ENCODE results near the gene SORBS2.

SORBS2 gene

GRCh38 chr4:185772391-185773093, 39.5 kb downstream of the SORBS2 start:
- no peak for DNase-seq

GRCh38 chr4:185771711-185772390, 40.1 kb downstream of the SORBS2 start:
- no peak for DNase-seq

DNA sequence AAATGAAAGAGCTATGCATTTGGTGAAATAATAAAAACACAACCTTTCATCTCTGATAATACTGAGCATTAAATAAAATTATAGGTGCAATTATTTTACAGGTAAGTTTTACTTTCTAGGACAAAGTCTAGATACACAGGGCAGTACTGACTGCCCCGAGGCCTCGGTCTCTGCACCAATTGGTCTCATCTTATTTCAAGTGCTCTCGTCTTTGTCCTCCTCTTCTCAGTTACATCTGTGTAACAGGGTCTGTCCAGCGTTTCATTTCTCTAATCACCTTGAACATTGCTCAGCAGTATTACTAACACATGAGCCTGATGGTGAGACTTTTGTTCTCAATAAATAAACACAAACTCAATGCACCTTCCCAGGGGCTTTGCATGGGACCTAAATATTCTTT, 44.5 kb downstream of the SORBS2 start:
- no peak for DNase-seq

DNA sequence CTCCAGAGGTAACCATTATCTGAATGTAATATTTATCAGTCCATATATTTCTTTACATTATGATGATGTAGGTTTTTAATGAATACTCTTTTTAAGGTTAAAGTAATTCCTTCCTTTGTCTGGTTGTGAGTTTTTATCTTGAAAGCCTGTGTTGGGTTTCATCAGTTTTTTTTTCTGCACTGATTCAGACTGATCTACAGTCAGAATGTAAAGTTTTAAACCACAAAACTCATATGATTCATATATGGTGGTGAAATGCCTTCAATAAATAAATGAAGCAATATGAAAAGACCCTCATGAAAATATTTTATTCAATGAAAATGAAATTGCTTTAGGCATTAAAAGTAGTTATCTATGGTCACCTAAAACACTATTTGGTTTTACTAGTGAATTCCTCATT, 47.1 kb downstream of the SORBS2 start:
- no peak for DNase-seq

GRCh38 chr4:185761352-185762235, 50.4 kb downstream of the SORBS2 start:
- DNase-seq, result no peak

DNA sequence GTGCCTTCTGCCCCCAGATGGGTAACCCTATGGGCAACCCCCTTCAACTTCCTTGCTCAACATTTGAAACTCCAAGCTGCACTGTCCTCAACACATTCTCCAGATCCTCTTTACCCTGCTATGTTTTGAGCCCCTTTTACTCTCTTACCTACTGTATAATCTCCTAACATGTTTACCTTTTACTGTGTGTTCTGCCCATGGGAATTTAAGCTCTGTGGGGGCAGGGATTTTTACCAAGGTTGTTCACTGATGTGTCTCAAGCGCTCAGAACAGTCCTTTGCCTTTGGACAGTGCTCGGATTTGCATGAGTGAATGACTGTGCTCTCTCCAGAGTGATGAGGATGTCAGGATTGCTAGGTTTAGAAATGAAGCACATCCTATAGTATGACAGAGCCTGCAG, 53.2 kb downstream of the SORBS2 start:
- DNase-seq, result no peak

DNA sequence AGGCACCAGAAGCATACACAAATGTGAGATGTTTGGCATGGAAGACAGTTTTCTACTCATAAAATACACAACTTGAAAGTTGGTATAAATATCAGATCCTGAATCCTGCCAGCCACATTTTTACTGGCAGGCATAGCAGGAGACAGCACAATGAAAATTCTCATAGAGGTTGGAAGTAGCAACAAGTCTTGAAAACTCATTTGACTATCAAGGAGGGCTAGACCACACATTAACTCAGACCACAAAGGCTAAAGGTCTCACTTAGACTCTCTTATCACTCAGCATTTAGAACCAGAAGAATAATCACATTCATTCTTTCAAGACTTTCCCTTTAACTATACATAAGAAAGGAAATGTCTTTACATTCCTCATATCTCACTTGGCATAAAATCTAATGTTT, 56.5 kb downstream of the SORBS2 start:
- no peak for DNase-seq

DNA sequence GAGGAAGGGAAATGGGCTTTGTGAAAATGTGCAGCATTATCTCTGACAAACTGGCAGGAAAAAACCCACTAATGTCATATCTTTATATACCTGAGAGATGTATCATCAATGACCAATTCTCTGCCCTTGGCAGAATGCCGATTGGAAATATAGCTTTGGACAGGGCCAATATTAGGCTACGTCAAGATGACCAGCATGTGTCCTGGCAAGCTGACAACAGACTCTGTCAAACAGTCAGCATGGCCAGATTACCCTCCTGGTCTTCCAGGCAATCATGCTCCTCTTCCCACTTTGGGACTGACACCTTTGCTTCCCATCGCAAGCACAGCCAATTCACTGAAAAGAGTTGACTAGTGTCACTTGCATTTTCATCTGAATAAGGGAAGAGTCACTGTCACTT, 57.0 kb downstream of the SORBS2 start:
- DNase-seq, result no peak

DNA sequence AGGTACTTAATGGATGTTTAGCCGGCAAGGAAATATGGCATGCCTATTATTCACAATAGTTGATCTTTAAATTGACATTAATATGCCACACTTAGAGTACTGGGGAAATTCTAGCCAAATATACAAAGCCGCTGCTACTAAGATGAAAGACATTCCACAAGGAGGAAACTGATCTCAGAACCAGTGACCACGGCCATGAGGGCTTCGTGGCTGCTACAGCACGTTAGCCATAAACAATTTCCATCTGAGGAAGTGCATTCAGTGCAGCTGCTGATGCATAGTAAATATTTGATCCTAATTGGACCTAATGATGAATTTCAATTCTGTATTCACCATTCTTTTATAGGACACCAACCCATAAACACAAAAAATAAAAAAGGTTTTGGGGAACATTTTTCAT, 59.1 kb downstream of the SORBS2 start:
- no peak for DNase-seq

DNA sequence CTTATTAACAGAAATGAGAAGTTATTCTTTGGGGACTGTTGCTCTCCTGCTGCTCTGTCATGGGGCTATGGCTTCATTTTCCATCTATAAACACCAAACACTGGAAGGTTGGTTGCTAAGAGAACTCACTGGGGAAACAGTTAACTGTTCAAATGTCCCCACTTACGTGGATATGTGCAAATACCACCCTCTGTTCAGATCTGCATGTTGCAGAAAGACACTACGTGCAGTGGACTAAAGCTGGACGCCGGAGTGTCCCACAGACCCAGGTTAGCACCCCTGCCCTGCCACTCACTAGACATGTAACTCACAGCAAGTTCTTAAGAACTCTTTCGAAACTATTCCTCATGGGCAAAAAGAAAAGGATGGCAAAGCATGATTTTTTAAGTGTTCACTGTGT, 62.1 kb downstream of the SORBS2 start:
- DNase-seq, result no peak

DNA sequence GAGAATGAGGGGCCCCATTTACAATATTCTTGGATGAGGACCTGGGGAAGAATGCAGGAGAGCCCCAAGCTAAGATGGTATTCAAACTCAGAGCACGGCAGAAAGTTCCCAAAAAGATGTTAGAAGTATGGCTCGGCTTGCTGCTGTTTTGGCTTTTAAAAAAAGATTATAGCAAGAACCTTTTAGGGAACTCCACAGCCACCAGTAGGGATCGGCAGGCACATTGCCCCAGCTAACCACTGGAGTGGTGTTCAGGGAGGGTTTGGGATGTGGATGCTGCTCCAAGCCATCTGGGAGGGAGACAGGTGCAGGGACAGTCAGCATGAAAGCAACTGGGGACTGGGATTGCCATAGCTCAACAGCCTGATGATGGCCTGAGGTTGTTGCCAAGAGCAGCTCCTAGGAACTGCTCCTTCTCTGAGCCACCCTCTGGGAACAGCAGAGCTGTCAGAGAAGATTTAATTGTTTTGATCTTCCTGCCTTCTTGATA, 63.0 kb downstream of the SORBS2 start:
- no peak for DNase-seq

DNA sequence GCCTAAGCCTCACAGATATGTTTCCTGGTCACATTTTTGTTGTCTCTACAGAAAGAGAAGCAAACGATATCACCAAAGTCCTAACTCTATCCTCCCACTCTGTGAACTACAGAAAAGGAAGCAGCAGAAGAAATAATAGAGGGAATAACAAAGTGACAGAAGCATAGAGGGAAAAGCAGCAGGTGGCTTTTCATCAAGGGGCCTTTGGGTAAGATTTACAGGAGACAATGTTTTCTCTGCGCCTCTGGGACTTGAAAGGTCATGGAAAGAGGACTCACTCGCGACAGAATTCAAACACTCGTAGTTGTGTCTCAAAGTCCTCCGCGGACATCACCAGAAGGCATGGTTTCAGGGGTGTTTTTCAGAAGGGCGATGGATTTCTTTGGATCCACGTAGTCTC, 66.1 kb downstream of the SORBS2 start:
- DNase-seq, result no peak

DNA sequence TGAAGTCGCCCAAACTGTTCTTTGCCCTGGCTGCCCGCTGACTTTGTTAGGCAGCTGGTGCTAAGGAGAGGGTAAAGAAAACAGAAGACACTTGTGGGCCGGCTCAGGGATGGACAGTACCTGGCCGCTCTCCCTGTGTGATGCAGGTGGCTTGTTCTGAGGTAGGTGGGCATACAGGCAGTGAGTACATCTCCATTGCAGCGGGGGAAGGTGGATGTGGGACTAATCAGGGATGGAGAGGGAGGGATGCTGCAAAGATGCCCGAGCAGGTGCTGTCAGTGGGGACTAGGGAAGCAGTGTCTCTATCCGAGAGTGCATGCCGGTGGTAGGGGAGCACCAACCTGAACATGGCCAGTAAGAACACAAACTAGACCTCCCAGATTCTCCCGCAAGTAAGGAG, 67.0 kb downstream of the SORBS2 start:
- DNase-seq, result no peak

DNA sequence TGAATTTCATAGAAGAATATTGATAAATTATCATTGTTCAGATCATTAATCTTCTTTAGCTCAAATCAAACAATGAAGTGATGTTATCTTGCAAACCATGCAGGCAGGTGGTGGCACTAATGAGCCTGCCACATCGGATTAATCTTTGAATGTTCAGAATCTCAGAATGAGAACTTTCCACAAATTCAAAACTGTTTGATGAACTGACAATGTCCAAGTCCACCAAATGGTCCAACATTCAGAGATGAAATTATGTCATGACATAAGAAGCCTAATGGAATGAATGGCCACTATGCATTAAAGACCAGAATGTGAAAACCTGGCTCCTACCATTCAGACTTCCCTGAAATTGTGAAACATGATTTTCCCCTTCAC, 67.5 kb downstream of the SORBS2 start:
- no peak for DNase-seq

DNA sequence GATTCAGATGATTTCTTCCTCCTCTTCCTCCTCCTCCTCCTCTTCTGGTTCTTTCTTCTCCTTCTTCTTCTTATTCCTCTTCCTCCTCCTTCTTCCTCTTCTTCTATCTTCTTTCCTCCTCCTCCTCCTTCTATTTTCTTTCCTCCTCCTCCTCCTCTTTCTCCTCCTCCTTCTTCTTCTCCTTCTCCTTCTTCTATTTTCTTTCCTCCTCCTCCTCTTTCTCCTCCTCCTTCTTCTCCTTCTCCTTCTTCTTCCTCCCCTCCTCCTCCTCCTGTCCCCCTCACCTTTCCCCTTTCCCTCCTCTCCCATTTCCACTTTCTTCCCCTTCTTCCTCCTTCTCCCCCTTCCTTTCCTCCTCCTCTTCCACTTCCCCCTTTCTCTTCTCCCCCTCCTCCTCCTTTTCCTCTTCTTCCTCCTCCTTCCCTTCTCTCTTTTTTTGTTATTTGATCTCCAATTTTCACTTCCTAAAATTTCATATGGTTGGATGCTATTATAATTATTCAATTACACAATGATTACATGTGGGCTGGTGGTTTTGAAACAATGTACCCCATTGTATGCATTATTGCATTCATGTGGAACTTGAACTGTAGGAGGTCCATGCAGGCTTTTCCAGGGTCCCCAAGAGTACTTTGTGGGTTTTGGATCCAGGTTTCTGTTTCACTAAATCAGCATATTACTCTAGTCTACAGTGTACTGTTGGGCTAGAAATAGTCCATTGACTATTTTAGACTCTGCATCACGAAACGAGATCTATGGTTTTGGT, 68.1 kb downstream of the SORBS2 start:
- DNase-seq, result no peak

GRCh38 chr4:185742766-185743165, 69.2 kb downstream of the SORBS2 start:
- DNase-seq, result peak in 1 of 2 experiments; percentile 13

DNA sequence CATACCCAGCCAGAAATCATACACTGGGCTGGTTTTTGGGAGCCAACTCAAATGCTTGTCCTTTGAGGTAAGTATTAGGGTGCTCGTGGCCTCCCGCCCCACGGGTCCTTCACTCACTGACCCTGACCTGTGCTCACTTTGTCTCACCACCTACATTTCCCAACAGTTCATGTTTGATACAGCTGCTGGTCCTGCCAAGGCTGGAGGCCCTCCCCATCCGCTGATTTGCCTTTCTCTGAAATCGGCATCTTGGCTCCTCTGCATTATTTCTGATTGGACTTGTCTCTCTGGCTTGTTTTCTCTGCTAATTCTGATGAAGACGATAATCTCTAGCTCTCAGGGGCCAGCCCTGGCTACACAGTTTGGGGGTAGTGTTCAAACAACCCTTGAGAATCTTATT, 70.2 kb downstream of the SORBS2 start:
- DNase-seq, result no peak

DNA sequence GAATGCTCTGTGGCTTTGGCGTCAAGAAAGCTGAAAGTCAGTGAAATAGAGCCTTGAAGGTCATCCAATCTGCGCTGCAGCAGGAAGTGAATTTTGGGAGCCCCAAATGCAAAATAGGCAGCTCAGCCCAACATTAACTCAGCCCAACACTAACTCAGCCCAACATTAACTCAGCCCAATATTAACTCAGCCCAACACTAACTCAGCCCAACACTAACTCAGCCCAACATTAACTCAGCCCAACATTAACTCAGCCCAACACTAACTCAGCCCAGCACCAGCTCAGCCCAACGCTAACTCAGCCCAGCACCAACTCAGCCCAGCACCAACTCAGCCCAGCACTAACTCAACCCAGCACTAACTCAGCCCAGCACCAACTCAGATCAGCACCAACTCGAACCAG, 71.5 kb downstream of the SORBS2 start:
- DNase-seq, result no peak

- DNase-seq, result no peak
Measured at GRCh38 chr4:185738820-185739219, 73.2 kb downstream of the SORBS2 start.

DNA sequence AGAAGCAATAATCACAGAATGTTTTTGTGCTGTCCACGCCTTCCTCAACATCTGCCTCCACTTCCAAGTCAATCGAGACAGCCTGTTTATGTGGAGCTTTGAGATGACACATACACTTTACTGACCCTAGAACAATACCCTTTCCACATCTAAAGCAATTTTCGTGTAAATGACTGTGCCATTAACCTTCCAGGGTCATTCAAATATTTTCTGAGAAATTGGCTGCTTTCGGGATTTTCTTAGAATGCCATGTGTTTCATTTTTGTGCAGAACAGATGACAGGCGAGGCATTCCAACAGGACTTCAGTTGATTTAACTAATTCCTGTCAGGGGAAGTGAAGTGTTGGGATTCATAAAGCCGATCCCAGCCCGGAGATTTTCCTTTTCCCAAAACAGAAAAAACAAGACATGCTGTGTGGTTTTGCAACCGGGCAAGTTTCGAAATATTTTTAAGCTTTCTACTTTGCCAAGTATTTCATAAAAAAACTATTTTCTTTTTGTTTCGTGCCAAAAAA, 73.9 kb downstream of the SORBS2 start:
- no peak for DNase-seq

DNA sequence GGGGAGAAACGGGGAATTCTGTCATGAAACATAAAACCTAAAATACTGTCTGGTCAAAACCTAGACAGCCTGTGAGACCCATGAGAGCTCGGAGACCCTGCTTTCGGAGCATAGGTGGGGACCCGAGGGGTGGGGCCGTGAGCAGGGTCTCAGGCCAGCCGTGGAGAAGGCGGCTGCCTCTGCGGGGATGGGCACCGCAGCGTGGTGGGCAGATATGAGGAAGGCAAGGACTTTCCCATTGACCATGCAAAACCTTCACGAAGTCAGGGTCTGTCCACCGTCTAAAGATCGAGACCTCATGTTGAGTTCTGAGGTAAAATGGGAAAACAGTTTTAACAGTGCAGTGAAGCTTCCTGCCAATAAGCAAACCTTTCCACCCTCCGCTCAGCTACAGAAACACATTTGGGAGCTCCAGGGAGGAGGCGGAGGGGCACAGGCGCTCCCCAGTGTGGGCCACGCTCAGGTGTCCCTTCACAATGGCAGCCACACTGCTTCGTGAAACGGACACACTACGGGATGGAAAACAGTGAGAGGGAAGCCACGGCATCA, 74.4 kb downstream of the SORBS2 start:
- no peak for DNase-seq

DNA sequence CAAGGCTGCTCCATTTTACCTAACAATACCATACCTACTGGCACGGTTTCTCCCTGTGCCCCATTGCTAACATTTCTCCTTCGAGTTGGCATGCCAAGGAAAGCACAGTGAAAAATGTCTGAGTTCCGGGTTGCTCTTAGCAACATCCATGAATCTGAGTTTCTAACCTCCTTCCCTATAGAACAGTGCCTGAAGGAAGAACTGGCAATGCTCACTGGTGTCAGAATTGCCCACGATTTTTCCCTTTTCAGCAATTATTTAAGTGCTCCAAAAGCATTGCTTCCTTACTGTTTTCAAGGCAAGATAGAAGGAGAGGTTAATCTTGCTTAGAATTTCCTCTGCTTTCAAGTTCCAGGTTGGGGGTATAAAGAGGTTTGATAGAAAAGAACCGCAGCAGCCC, 75.1 kb downstream of the SORBS2 start:
- DNase-seq, result no peak

All from NCI-H524 (cell line).